Left lung (tissue), 10 donors: ENCODE results near the gene PHACTR1. TPM values are rescaled to one million over a fixed set of nuclear protein-coding genes. Genes with fewer than 3 reads are reported as not detected.

Experiments
- ATAC-seq: fragments of 200-7000 bp; cut with Tn5 transposase; one replicate; pipeline ENCODE4 v1.9.1; 2020; ENCODE audit warnings: moderate library complexity
- DNase-seq, 4 donors: peaks; one replicate each; pipeline ENCODE4 v3.0.0-alpha.2; 2013 to 2020
- H3K27ac ChIP-seq, 2 donors: fragments of 200-600 bp; sonication (generic) in 1 of 2; one replicate each; pipeline versions ENCODE4 v1.5.0 to v1.8.0; 2020 to 2021
- H3K27me3 ChIP-seq, 2 donors: fragments of 200-600 bp; sonication (generic) in 1 of 2; one replicate each; pipeline versions ENCODE4 v1.5.0 to v1.8.0; 2020 to 2021
- H3K36me3 ChIP-seq, 2 donors: fragments of 200-600 bp; sonication (generic) in 1 of 2; one replicate each; pipeline versions ENCODE4 v1.5.0 to v1.8.0; 2020 to 2021
- H3K4me1 ChIP-seq, 2 donors: fragments of 200-600 bp; one replicate each; pipeline ENCODE4 v1.8.0; 2021
- H3K4me3 ChIP-seq, 2 donors: fragments of 200-600 bp; sonication (generic) in 1 of 2; one replicate each; pipeline versions ENCODE4 v1.5.0 to v1.8.0; 2020 to 2021; ENCODE audit warnings: mild to moderate bottlenecking in 1 of 2
- H3K9me3 ChIP-seq, 2 donors: fragments of 200-600 bp; sonication (generic) in 1 of 2; one replicate each; pipeline versions ENCODE4 v1.5.0 to v1.8.0; 2020 to 2021
- intact Hi-C, 2 donors: fragments of 100-400 bp; cut with DNase I; formaldehyde crosslinking; loops; one replicate each; pipeline versions ENCODE4 v1.11.2 to v1.14.2; 2022
- polyA plus RNA-seq, 6 donors: library from polyadenylated mRNA; unstranded; fragments of 120-200 nt; gene quantifications; one replicate each; pipeline ENCODE4 v1.2.1, GENCODE V29; 2013; ENCODE audit not compliant: insufficient read length in 6 of 6
- total RNA-seq, 2 donors: library from RNA; stranded (reverse); fragmentation: NEBNext Ultra II Directional; extraction: Animal tissue kit (Norgen Biotek cat#: 25700); gene quantifications; one replicate each; pipeline ENCODE4 v1.2.1, GENCODE V29; 2021
- TF ChIP-seq, protein P1 (sequence below), 2 donors: fragments of 200-600 bp; sonication (generic) in 1 of 2; IDR thresholded peaks; one replicate each; pipeline versions ENCODE4 v1.5.0 to v1.8.0; 2021; ENCODE audit warnings: antibody characterized with exemption in 2 of 2
- donor health status: DM: no; HTN: yes; CAD: no.
- donor health status: DM: no; HTN: no; CAD: no.

Gene PHACTR1
- total and polyA plus RNA-seq, 8 donors, result 12.1 to 53.3 (median 15.8) TPM

DNA sequence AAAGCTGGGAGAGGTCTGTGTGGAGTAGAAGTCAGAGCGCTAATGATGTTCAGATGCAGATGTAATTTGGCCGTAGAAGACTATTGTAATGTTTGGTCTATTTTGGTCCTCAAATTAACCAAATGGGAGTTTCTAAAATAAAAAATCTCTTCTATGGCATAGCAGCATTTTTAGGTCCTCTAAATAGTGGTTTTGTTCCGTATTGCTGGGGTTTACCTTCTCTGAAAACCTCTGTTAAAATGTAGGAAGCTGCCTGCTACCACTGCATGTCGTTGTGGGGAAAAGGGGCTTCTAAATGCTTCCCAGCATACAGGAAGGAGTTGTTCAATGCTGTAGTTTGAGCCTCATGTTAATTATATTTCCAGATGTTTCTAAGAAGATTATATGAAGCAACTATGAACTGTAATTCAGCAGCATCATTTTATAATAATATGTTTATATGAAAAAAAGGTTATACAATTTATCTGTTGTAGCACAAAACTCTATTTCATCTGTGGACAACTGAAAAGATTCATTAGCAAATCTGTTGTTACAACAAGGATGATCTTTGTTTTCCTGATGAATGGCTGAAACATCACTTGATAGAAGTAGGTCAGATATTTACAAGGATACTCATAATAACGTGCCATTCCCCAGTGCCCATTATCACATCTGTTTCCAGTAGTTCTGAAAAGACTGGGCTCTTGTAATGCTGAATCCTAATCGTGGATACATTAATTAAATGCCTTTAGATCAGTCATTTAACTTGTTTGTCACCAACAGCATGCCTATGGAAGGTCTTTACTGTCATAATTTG lies 355.2 kb downstream of the PHACTR1 start:
- ATAC-seq, result no peak
- no peak overlapping the region for H3K27ac ChIP-seq
- H3K9me3 ChIP-seq, result no peaks in the 10 kb centered on the region
- no peaks in the 10 kb centered on the region for H3K27me3 ChIP-seq
- peaks cover 0 to 8% of the 10 kb centered on the region in 2 donors for H3K4me1 ChIP-seq
- intact Hi-C loops, result no loop called here
- DNase-seq, result no peak
- H3K4me3 ChIP-seq, result no peak overlapping the region
- TF ChIP-seq, protein P1, sequence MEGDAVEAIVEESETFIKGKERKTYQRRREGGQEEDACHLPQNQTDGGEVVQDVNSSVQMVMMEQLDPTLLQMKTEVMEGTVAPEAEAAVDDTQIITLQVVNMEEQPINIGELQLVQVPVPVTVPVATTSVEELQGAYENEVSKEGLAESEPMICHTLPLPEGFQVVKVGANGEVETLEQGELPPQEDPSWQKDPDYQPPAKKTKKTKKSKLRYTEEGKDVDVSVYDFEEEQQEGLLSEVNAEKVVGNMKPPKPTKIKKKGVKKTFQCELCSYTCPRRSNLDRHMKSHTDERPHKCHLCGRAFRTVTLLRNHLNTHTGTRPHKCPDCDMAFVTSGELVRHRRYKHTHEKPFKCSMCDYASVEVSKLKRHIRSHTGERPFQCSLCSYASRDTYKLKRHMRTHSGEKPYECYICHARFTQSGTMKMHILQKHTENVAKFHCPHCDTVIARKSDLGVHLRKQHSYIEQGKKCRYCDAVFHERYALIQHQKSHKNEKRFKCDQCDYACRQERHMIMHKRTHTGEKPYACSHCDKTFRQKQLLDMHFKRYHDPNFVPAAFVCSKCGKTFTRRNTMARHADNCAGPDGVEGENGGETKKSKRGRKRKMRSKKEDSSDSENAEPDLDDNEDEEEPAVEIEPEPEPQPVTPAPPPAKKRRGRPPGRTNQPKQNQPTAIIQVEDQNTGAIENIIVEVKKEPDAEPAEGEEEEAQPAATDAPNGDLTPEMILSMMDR (IDR thresholded peaks at IDR 0.05), result no peak
- no peaks in the 10 kb centered on the region for H3K36me3 ChIP-seq

DNA sequence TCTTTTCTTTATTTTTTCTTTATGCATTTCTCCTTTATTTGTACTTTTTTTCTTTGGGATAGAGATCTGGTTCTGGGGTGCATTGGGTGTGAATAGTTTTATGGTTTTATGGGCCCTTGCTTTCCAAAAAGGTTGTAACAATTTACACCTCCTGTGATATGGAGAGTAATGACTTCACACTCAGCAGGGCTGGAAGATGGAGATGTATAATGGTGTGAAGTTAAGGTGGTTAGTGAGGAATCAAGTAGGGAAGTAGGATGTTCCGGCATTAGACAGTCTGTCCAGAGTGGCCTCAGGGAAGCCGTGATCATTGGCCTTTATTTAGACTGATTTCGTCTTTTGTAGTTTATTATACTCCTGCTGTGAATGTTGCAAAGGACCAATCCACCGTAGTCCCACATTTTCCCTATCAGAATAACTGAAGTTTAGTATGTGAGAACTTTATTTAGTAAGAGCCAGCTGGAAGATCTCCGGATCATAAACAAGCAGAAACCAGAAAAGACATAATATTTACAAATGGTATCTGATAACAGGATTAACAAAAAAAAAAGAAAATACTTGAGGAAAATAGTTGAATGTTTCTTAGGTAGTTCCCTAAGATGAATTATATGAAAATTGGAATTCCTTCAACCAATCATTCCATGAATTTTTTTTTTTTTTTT lies 356.2 kb downstream of the PHACTR1 start:
- Histone ChIP-seq H3K27ac (no peak overlapping the region), H3K4me1 (peaks cover 0 to 8% of the 10 kb centered on the region in 2 donors), H3K4me3 (no peak overlapping the region), H3K36me3 (no peaks in the 10 kb centered on the region), H3K27me3 (no peaks in the 10 kb centered on the region), H3K9me3 (no peaks in the 10 kb centered on the region)
- intact Hi-C loops, result no loop called here
- peak in 2 of 4 donors; percentile 31 to 48 for DNase-seq
- no peak for ATAC-seq
- TF ChIP-seq, protein P1 (IDR thresholded peaks at IDR 0.05), result no peak

DNA sequence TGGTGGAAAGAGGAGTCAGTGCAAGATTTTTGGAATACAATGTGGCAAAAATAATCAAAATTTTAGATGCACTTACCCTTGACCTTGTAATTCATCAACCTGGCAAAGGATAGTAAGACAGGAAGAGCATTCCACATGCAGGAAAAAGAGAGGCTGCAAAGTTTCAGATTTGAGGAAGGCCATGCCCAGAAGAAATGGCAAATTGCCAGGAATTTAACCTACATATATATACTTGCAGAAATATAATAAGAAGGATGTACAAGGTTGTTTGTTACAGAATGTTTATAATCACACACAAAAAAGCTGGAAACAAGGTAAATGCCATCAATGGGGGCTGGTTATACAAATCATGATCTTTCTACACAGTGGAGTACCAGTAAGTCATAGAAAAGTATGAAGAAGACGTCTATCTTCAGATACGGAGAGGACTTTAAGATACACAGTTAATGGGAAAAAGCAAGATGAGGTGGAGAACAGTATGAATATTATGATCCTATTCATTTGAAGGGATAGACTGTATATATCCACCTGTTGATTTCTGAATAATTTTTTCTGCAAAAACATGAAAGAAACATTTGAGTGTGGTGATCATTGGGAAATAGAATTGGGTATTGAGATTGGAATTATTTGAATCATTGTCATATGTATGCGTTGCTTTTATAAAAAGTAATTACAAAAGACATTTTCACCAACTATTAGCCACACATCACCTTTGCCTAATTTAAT lies 358.0 kb downstream of the PHACTR1 start:
- H3K27ac ChIP-seq, result no peak overlapping the region
- TF ChIP-seq, protein P1 (IDR thresholded peaks at IDR 0.05), result no peak
- H3K27me3 ChIP-seq, result no peaks in the 10 kb centered on the region
- H3K36me3 ChIP-seq, result no peaks in the 10 kb centered on the region
- peaks cover 0 to 8% of the 10 kb centered on the region in 2 donors for H3K4me1 ChIP-seq
- DNase-seq (no peak), ATAC-seq (no peak)
- no peaks in the 10 kb centered on the region for H3K9me3 ChIP-seq
- no peak overlapping the region for H3K4me3 ChIP-seq
- intact Hi-C loops, result no loop called here

DNA sequence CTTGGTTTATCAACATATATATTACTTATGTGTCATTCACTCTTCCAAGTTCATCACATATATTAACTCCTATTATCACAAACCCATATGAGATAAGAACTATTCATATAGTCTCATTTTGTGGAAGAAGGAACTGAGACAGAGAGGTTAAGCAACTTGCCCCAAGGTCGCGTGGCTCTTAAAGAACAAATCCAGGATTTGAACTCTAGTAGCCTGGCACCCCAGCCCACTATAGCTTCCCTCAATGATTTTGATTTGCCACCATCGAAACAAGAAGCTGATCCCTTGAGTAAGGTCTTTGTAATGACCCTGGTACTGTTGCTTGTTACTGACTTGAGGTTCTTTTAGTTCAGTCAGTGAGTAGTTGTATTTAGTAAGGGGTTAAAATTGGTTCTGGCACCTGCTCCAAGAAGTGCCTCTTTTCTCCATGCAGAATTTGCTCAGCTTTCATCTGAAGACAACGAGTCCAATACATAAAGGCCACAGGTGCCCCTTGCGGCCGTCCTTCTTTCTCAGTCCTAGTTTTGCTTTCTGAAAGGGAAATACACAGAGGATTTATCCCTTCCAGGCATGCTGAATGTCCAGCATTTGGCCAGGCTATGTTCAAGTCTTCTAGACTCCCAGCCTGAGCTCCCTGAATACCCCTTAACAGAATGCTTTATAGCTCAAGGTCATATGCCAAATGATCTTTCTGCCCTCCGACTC lies 358.7 kb downstream of the PHACTR1 start:
- no peak for DNase-seq
- Histone ChIP-seq H3K4me3 (no peak overlapping the region), H3K27me3 (no peaks in the 10 kb centered on the region), H3K27ac (no peak overlapping the region), H3K9me3 (no peaks in the 10 kb centered on the region), H3K4me1 (peaks cover 0 to 8% of the 10 kb centered on the region in 2 donors), H3K36me3 (no peaks in the 10 kb centered on the region)
- intact Hi-C loops, result no loop called here
- ATAC-seq, result no peak
- TF ChIP-seq, protein P1 (IDR thresholded peaks at IDR 0.05), result no peak
